Activated B cell treated with CpG ODN at 0.5 μM for 24 hours (primary cell): ENCODE data around the gene HRCT1. TPM values are rescaled to one million over a fixed set of nuclear protein-coding genes. Genes with fewer than 3 reads are reported as not detected.

Experiments used
- ATAC-seq: fragments of 200-7000 bp; cut with Tn5 transposase; one replicate; pipeline ENCODE4 v1.10.0; 2021; ENCODE audit warnings: low read depth, mild to moderate bottlenecking, moderate library complexity
- CTCF ChIA-PET: fragments of 350-600 bp; sonication (Branson Sonifier 250); formaldehyde crosslinking; loops from one replicate; lab custom pipeline; 2021; ENCODE audit warnings: antibody characterized with exemption; lab: Charles Lee
- POLR2A ChIA-PET: fragments of 350-600 bp; sonication (Branson Sonifier 250); formaldehyde crosslinking; loops from one replicate; lab custom pipeline; 2021; ENCODE audit warnings: antibody characterized with exemption; lab: Charles Lee
- DNase-seq: peaks from one replicate; pipeline ENCODE4 v3.0.0; 2022
- H3K27ac Mint-ChIP-seq: one replicate; pipeline ENCODE4 v1.8.0; 2020; ENCODE audit warnings: mixed read lengths
- H3K27me3 Mint-ChIP-seq: one replicate; pipeline ENCODE4 v1.8.0; 2021; ENCODE audit warnings: mixed read lengths
- H3K36me3 Mint-ChIP-seq: one replicate; pipeline ENCODE4 v1.8.0; 2021; ENCODE audit warnings: low read depth, mixed read lengths
- H3K4me1 Mint-ChIP-seq: one replicate; pipeline ENCODE4 v1.8.0; 2021; ENCODE audit warnings: mixed read lengths
- H3K4me3 Mint-ChIP-seq: one replicate; pipeline ENCODE4 v1.8.0; 2020; ENCODE audit warnings: mild to moderate bottlenecking, mixed read lengths
- H3K9me3 Mint-ChIP-seq: one replicate; pipeline ENCODE4 v1.8.0; 2020; ENCODE audit warnings: mixed read lengths
- intact Hi-C: fragments of 100-400 bp; cut with micrococcal nuclease; formaldehyde crosslinking; loops from one replicate; pipeline ENCODE4 v1.15.1; 2024
- total RNA-seq: library from RNA; stranded (reverse); gene quantifications from 2 replicates; pipeline ENCODE4 v1.2.3, GENCODE V29; 2022
- TF ChIP-seq, protein P1 (sequence below): fragments of 200-600 bp; IDR thresholded peaks from one replicate; pipeline ENCODE4 v1.8.0; 2022; ENCODE audit warnings: antibody characterized with exemption, mild to moderate bottlenecking

Gene HRCT1
- total RNA-seq: not detected in 2 replicates

DNA sequence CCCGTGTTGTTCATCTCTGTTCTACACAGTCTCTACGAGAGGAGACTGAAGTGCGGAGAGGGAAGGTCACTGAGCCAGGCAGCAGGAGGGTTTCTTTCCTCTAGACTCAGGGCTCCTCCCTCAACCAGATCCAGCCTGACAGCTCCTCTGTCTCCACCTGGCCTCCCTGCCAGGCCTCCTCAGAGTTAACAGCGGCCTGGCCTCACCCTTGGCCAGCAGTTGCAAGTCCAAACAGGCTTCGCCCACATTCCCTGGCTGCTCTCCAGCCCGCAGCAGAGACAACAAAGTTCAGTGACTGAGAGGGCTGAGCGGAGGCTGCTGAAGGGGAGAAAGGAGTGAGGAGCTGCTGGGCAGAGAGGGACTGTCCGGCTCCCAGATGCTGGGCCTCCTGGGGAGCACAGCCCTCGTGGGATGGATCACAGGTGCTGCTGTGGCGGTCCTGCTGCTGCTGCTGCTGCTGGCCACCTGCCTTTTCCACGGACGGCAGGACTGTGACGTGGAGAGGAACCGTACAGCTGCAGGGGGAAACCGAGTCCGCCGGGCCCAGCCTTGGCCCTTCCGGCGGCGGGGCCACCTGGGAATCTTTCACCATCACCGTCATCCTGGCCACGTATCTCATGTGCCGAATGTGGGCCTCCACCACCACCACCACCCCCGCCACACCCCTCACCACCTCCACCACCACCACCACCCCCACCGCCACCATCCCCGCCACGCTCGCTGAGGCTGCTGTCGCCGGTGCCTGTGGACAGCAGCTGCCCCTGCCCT lies at the start of gene HRCT1:
TSS of gene HRCT1 (plus strand) at position 291 of the 768 bp plus-strand sequence. CDS start at position 377, 86 bp downstream.
- Mint-ChIP-seq H3K9me3 (no peaks in the 10 kb centered on the region), H3K27ac (no peak within 1 kb of the TSS), H3K36me3 (no peaks in the 10 kb centered on the region), H3K4me3 (no peak within 1 kb of the TSS), H3K27me3 (peaks cover 26% of the 10 kb centered on the region), H3K4me1 (peaks cover 3% of the 10 kb centered on the region)
- CTCF ChIA-PET: interaction anchor here (0.9 kb wide), 1 partner anchor 14 kb away, joined by 3 read pairs; no protein-coding TSS in a partner anchor
- DNase-seq: no peak
- no peak for ATAC-seq
- intact Hi-C loops: no loop called here
- TF ChIP-seq, protein P1, sequence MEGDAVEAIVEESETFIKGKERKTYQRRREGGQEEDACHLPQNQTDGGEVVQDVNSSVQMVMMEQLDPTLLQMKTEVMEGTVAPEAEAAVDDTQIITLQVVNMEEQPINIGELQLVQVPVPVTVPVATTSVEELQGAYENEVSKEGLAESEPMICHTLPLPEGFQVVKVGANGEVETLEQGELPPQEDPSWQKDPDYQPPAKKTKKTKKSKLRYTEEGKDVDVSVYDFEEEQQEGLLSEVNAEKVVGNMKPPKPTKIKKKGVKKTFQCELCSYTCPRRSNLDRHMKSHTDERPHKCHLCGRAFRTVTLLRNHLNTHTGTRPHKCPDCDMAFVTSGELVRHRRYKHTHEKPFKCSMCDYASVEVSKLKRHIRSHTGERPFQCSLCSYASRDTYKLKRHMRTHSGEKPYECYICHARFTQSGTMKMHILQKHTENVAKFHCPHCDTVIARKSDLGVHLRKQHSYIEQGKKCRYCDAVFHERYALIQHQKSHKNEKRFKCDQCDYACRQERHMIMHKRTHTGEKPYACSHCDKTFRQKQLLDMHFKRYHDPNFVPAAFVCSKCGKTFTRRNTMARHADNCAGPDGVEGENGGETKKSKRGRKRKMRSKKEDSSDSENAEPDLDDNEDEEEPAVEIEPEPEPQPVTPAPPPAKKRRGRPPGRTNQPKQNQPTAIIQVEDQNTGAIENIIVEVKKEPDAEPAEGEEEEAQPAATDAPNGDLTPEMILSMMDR: no peak
- POLR2A ChIA-PET: no interaction called here

DNA sequence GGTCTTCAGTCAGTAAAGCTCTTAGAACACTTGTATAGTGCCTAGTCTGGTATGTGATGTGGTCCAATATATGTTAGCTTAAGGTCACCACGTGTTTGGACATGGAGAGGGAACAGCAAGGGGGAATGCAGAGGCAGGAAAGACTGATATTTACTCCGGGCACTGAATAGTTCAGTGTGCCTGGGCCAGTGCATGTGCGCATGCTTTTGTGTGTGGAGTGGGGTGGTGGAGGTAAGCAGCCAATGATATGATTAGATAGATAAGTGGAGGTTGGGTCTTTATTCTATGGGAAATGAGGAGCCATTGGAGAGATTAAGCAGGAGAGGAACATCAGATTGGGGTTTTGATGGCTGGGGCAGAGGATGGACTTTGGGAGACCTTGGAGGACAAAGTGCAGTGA lies 49.8 kb upstream of the HRCT1 start:
- H3K36me3 Mint-ChIP-seq: no peaks in the 10 kb centered on the region
- H3K27me3 Mint-ChIP-seq: peaks cover 3% of the 10 kb centered on the region
- POLR2A ChIA-PET: no interaction called here
- H3K27ac Mint-ChIP-seq: no peak overlapping the region
- H3K9me3 Mint-ChIP-seq: no peaks in the 10 kb centered on the region
- TF ChIP-seq, protein P1: no peak
- CTCF ChIA-PET: interaction anchor here (1.4 to 3.9 kb wide), 3 partner anchors 26 to 66 kb away, joined by 3 to 10 read pairs (median 7); no protein-coding TSS in a partner anchor
- intact Hi-C loops: no loop called here
- no peak overlapping the region for H3K4me3 Mint-ChIP-seq
- ATAC-seq: no peak
- peaks cover 3% of the 10 kb centered on the region for H3K4me1 Mint-ChIP-seq
- no peak for DNase-seq

DNA sequence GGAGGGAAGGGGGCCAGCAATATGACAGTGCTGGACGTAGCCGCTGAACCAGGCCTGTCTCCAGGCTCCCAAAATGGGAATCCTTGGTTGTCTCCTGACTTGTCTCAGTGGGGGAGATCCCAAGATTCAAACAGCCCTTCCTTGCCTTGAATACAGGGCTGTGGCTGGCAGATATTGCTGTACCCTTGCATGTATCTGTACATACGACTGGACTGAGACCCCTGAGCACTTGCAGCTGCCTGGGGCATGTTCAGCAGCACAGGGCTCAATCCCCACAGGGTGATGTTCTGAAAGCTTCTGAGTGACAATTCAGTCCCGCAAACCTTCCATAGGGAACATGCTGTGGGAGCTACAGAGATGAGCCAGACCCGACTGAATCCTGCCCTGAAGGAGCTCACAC lies 49.1 kb upstream of the HRCT1 start:
- ATAC-seq: no peak
- no peaks in the 10 kb centered on the region for H3K9me3 Mint-ChIP-seq
- H3K4me1 Mint-ChIP-seq: peaks cover 3% of the 10 kb centered on the region
- CTCF ChIA-PET: interaction anchor here (1.6 to 3.9 kb wide), 2 partner anchors 25 to 67 kb away, joined by 7 to 10 read pairs; no protein-coding TSS in a partner anchor
- TF ChIP-seq, protein P1: no peak
- no peak overlapping the region for H3K4me3 Mint-ChIP-seq
- POLR2A ChIA-PET: no interaction called here
- H3K27me3 Mint-ChIP-seq: peaks cover 7% of the 10 kb centered on the region
- H3K36me3 Mint-ChIP-seq: no peaks in the 10 kb centered on the region
- intact Hi-C loops: no loop called here
- no peak for DNase-seq
- no peak overlapping the region for H3K27ac Mint-ChIP-seq

DNA sequence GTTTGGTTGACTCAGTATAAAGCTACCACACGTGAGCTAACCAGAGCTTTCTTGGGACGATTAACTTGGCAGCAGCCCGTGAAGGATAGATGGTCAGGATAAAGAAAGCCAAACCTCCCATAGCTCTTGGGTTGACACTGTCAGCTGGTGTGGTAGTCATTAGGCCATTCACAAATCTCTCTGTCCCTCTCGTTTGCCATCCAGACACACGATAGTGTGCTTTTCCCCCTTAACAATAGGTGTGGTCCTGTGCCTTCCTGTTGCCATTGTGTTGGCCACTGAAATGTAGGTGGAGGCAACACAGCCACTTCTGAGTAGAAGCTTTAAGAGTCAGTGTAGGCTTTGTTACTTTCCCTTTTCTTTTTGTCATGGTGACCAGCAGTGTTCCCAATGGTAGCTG lies 47.5 kb upstream of the HRCT1 start:
- no peak for ATAC-seq
- DNase-seq: no peak
- Mint-ChIP-seq H3K4me3 (no peak overlapping the region), H3K4me1 (peaks cover 3% of the 10 kb centered on the region), H3K27me3 (peaks cover 14% of the 10 kb centered on the region), H3K36me3 (no peaks in the 10 kb centered on the region), H3K9me3 (no peaks in the 10 kb centered on the region), H3K27ac (no peak overlapping the region)
- TF ChIP-seq, protein P1: no peak
- ChIA-PET POLR2A (no interaction called here), CTCF (interaction anchor here (2.3 to 3.9 kb wide), 2 partner anchors 32 to 68 kb away, joined by 10 to 11 read pairs; no protein-coding TSS in a partner anchor)
- intact Hi-C loops: no loop called here

DNA sequence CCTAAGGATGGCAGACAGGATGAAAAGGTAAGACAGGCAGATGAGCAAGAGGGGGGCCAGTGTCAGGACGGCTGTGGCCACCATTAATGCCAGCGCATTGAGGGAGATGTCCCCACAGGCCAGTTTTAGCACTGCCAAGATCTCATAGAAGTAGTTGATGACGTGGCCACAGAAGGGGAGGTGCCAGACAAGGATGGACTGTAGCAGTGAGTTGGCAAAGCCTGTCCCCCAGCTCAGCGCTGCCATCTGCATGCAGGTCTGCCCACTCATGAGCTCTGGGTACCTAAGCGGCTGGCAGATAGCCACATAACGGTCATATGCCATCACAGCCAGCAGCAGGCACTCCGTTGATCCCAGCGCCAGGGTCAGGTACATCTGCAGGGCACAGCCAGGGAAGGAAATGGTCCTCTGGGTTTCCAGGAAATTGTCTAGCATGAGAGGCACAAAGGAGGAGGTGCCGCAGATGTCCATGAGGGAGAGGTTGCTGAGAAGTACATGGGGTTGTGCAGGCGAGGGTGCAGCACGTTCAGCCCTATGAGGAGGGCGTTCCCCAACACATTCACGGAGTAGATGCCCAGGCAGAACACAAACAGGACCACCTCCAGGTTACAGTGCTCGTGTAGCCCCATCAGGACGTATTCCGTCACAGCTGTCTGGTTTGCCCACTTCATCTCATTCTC lies 46.6 kb upstream of the HRCT1 start:
- peaks cover 14% of the 10 kb centered on the region for H3K27me3 Mint-ChIP-seq
- peaks cover 3% of the 10 kb centered on the region for H3K4me1 Mint-ChIP-seq
- intact Hi-C loops: no loop called here
- H3K9me3 Mint-ChIP-seq: no peaks in the 10 kb centered on the region
- no peaks in the 10 kb centered on the region for H3K36me3 Mint-ChIP-seq
- POLR2A ChIA-PET: no interaction called here
- H3K4me3 Mint-ChIP-seq: no peak overlapping the region
- ATAC-seq (peak; percentile 79), DNase-seq (no peak)
- TF ChIP-seq, protein P1: no peak
- H3K27ac Mint-ChIP-seq: no peak overlapping the region
- CTCF ChIA-PET: interaction anchor here (2.3 to 3.9 kb wide), 2 partner anchors 33 to 69 kb away, joined by 10 to 11 read pairs; no protein-coding TSS in a partner anchor
